SU-DHL-6 (cell line): ENCODE data around the gene CBS.
"Not testable (repeated sequence)": the region's sequence is repeated elsewhere in the genome, so short reads cannot be mapped to it uniquely, and the experiment has no call there.

ENCODE experiments used
- H2AFZ ChIP-seq: fragments of 200-600 bp; sonication (generic); 2 replicates; pipeline ENCODE4 v1.6.1; 2014; ENCODE audit warnings: low read depth, mild to moderate bottlenecking, moderate library complexity, mixed read lengths, antibody characterized with exemption, low read length; ENCODE audit not compliant: severe bottlenecking
- H3F3A ChIP-seq: fragments of 200-600 bp; shearing (Covaris generic); 2 replicates; pipeline ENCODE4 v1.6.0; 2016; ENCODE audit warnings: antibody characterized with exemption, mild to moderate bottlenecking; ENCODE audit not compliant: insufficient read depth
- H3K27ac ChIP-seq: fragments of 200-600 bp; sonication (generic); 2 replicates; pipeline ENCODE4 v1.5.1; 2016; ENCODE audit warnings: low read depth, mild to moderate bottlenecking, low read length, moderate library complexity, mixed read lengths
- H3K27me3 ChIP-seq: fragments of 200-600 bp; sonication (generic), shearing (Covaris generic); 2 replicates; pipeline ENCODE4 v1.6.0; 2014; ENCODE audit warnings: mild to moderate bottlenecking, low read length
- H3K36me3 ChIP-seq: fragments of 200-600 bp; sonication (generic); 2 replicates; pipeline ENCODE4 v1.6.1; 2014; ENCODE audit warnings: mild to moderate bottlenecking, low read length, mixed read lengths
- H3K4me2 ChIP-seq: fragments of 300-600, 200-600 bp; shearing (Covaris generic), sonication (generic); 2 replicates; pipeline ENCODE4 v1.6.0; 2014; ENCODE audit warnings: low read length, low read depth, mild to moderate bottlenecking; ENCODE audit not compliant: poor library complexity, severe bottlenecking
- H3K4me3 ChIP-seq: fragments of 200-600 bp; sonication (generic); 2 replicates; pipeline ENCODE4 v1.5.1; 2014; ENCODE audit warnings: antibody characterized with exemption, low read length, mild to moderate bottlenecking, mixed read lengths; ENCODE audit not compliant: insufficient read depth, poor library complexity, severe bottlenecking
- H3K79me2 ChIP-seq: fragments of 200-600 bp; sonication (generic); 2 replicates; pipeline ENCODE4 v1.6.1; 2014; ENCODE audit warnings: mild to moderate bottlenecking, low read length, moderate library complexity; ENCODE audit not compliant: insufficient read depth
- H3K9ac ChIP-seq: fragments of 200-600 bp; sonication (generic); 2 replicates; pipeline ENCODE4 v1.7.0; 2014; ENCODE audit warnings: mild to moderate bottlenecking, low read length
- H3K9me2 ChIP-seq: fragments of 200-600 bp; sonication (generic); replicated peaks from 2 replicates; pipeline ENCODE4 v1.6.1; 2014; ENCODE audit warnings: low read length; ENCODE audit not compliant: insufficient read depth
- H3K9me3 ChIP-seq: fragments of 200-600 bp; sonication (generic); 2 replicates; pipeline ENCODE4 v1.6.1; 2014; ENCODE audit warnings: low read length, mixed read lengths; ENCODE audit not compliant: insufficient read depth
- H4K20me1 ChIP-seq: fragments of 200-600 bp; sonication (generic); 2 replicates; pipeline ENCODE4 v1.6.1; 2014; ENCODE audit warnings: low read depth, mild to moderate bottlenecking, antibody characterized with exemption, low read length, moderate library complexity, mixed read lengths

Gene CBS

DNA sequence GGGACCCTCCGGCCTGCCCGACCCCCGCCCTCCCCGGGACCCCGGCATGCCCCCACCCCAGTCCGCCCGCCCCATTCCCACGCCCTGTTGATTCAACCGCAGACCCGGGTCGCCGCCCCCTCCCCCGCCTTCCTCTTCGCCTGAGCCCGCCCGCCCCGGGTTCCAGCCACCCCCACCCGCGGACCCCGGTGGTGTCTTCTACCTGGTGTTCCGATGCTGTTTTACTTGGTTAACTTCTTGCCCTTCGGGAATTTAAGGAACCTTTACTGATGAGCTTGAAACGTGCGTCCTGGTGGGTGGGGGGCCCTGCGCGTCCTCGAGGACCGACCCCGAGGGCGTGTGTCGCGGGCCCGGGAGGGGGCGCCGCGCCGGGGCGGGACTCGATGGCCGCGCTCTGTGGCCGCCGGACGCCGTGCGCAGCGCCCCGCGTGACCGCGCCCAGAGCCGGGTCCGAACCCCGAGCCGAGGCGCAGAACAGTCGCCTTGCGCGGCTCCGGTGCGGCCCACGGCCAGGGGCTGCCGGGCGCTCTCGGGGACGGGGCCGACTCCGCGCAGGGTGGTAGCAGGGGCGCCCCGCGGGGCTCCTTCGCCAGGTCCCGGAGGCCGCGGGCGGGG, 495 bp upstream of the CBS start:
- not testable (repeated sequence) for H3K4me2 ChIP-seq, H3K36me3 ChIP-seq, H3K79me2 ChIP-seq, H3K9me2 ChIP-seq, H4K20me1 ChIP-seq, H3K27ac ChIP-seq, H3K9ac ChIP-seq, H2AFZ ChIP-seq, H3K9me3 ChIP-seq, H3K4me3 ChIP-seq, H3F3A ChIP-seq, H3K27me3 ChIP-seq

DNA sequence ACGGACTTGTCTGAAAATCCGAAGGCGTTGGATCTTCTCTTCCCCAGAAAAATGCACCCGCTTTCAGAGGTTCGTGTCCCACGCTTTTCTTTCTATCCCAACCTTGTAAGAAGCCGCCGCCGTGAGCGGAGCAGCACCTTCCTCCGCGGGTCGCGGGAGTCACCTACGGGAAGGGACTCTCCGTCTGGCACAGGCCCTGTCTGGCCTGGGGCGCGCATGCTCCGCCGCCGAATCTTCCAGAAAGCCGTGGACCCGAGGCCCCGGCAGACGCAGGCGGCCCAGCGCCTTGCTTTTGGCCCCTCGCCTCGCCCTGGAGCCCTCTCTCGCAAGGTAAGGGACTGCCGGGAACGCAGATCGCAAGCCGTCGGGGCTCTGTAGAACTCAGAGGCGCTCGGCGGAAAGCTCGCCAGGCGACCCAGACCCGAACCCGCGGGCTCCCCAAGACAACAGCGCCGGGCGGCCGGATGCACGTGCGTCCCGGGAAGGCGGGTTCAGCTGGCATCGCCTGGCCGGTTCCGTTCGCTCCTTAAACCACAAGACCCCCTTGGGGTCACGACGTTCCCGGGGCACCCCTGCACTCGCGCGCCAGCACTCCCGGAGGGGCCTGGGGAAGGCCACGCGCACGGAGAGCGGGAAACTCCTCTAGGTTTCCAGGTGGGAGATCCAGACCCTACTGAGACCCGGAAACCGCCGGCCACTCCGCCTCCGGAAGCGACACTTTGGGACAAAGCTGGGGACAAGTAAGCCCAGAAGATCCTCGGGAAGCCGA, 1.1 kb downstream of the CBS start:
- H3K9me3 ChIP-seq, H3K27ac ChIP-seq, H3K27me3 ChIP-seq: not testable (repeated sequence)

DNA sequence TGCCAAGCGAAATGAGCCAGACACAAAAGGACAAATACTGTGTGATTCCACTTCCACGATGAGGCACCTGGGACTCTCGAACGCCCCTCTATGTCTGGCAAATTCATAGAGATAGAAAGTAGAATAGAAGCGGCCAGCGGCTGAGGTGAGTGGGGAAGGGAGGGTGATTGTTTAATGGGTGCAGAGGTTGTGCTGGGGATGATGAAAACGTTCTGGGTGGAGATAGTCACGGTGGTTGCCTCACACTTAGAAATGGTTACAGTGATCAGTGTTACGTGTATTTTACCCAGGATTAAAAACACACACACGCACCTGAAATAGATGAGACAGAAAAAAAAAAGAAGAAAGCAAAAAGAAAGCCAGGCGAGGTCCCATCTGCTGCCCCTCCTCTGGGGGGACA, 2.9 kb downstream of the CBS start:
- H3F3A ChIP-seq, H3K27me3 ChIP-seq, H3K9ac ChIP-seq, H3K4me3 ChIP-seq, H3K9me2 ChIP-seq, H3K79me2 ChIP-seq, H3K4me2 ChIP-seq, H3K36me3 ChIP-seq, H3K27ac ChIP-seq, H3K9me3 ChIP-seq, H2AFZ ChIP-seq, H4K20me1 ChIP-seq: not testable (repeated sequence)

More for the DNA sequence above, 1.1 kb downstream of the CBS start:
- not testable (repeated sequence) for H3K4me2 ChIP-seq, H3K79me2 ChIP-seq, H3K4me3 ChIP-seq, H3K9ac ChIP-seq, H3F3A ChIP-seq, H3K36me3 ChIP-seq, H3K9me2 ChIP-seq, H2AFZ ChIP-seq, H4K20me1 ChIP-seq

DNA sequence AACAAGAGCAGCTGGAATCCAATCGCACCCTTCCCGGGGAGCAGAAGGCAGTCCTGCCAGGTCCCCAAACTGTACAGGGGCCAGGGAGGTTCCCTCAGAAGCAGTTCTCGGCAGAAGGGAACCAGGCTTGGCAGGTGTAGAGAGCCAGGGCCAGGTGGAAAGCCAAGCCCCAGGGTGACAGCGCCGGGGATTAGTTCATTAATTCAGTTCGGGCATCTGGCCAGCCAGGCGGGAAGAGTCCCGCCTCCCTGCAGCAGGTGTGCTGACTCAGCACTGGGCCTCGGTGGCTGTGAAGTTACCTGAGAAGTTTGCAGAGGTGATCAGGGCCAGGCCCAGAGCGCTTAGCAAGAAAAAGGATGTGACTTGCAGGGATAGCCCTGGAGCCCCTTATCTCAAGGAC, 6.0 kb downstream of the CBS start:
- not testable (repeated sequence) for H3K4me3 ChIP-seq, H4K20me1 ChIP-seq, H3F3A ChIP-seq

DNA sequence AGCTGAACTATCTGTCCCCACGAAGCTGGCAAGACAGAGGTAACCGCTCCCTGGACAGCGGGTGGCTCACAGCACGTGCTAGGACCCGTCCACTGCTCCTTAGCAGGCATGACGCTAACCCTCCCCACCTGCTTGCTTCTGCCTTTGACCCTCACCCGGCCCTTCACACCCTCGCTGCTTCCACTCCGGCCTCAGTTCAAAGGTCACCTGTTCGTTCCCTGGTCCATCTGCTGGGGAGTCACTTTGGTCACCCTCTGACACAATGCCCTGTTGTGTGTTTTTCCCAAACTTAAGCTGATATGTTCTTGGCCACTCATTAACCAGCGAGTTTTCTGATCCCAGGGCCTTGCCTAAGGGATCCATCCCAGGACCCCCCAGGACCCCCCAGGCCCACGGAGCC, 7.6 kb downstream of the CBS start:
- H4K20me1 ChIP-seq, H3K9ac ChIP-seq, H2AFZ ChIP-seq, H3K36me3 ChIP-seq, H3K79me2 ChIP-seq, H3F3A ChIP-seq, H3K4me2 ChIP-seq, H3K27ac ChIP-seq, H3K4me3 ChIP-seq, H3K9me3 ChIP-seq, H3K27me3 ChIP-seq, H3K9me2 ChIP-seq: not testable (repeated sequence)

More for the DNA sequence above, 6.0 kb downstream of the CBS start:
- H2AFZ ChIP-seq, H3K27ac ChIP-seq, H3K9me2 ChIP-seq, H3K4me2 ChIP-seq, H3K36me3 ChIP-seq, H3K9ac ChIP-seq, H3K9me3 ChIP-seq, H3K79me2 ChIP-seq, H3K27me3 ChIP-seq: not testable (repeated sequence)

DNA sequence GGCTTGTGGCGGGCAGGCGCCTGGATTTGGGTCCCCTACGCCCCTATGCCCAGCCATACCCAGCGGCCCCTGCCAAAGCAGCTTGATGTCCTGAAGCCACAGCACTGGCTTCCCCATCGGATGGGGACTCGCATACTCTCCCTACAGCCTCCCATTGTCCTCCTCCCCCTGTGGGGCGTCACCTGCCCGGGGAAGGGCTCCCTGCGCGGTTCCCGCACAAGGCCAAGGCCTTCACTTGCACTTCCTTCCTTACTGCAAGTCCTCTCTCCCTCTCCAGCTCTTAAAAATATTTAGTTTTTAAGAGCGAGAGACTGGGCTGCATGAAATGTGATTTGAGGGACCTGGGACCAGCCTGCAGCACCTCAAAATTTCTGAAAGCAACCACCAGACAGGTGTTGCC, 8.9 kb downstream of the CBS start:
- not testable (repeated sequence) for H3K9ac ChIP-seq, H4K20me1 ChIP-seq, H3K27me3 ChIP-seq

DNA sequence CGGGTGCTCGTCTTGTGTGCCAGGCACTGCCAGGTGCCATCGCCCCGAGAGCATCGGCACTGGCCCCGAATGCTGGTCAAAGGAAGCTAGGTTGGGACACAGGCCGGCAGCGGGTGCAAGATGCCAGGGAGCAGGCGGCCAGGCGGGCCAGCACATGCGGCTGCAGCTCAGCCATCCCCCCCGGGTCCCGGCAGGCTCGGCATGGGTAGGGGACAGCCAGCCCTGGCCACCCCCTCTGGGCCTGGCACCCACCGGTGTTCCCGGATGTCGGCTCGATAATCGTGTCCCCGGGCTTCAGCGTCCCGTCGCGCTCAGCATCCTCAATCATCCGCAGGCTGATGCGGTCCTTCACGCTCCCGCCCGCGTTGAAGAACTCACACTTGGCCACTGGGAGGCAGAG, 9.6 kb downstream of the CBS start:
- H3K27me3 ChIP-seq, H3K4me2 ChIP-seq, H3K9me3 ChIP-seq, H3K4me3 ChIP-seq, H3K36me3 ChIP-seq, H3F3A ChIP-seq, H4K20me1 ChIP-seq, H2AFZ ChIP-seq, H3K9me2 ChIP-seq, H3K27ac ChIP-seq, H3K79me2 ChIP-seq, H3K9ac ChIP-seq: not testable (repeated sequence)

More for the DNA sequence above, 8.9 kb downstream of the CBS start:
- not testable (repeated sequence) for H3K4me3 ChIP-seq, H3K9me3 ChIP-seq, H2AFZ ChIP-seq, H3F3A ChIP-seq, H3K79me2 ChIP-seq, H3K4me2 ChIP-seq, H3K27ac ChIP-seq, H3K36me3 ChIP-seq, H3K9me2 ChIP-seq

DNA sequence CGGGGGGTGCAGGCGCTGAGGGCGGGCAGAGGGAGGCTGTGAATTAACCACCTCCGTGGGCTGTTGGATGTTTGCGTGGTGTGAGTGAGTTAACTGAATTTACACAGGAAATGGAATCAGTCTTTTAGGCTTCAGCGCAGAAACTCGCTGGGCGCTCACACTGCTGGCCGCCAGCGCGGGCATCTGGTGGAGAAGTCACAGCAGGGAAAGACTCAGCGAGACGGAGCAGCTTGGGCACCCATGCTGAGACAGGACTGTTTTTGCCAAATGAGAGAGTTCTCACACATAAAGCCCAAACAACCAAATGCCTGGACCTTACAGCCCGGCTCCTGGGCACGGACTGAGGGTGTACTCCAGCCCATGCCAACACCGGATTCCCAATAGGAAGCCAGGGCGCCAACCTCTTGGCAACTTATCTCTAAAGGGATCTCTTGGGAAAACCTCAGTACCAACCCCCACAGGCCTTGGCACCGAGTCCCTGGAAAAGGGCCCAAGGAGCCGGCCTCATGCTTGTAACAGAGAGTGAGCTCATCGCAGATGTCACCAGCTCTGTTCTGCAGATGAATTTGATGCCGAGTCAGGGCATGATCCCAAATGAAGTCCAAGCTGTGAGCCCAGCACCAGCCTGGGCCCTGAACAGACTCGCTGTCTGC, 11.2 kb downstream of the CBS start:
- not testable (repeated sequence) for H3K4me2 ChIP-seq, H4K20me1 ChIP-seq, H3K79me2 ChIP-seq, H3K27ac ChIP-seq, H3F3A ChIP-seq, H3K9ac ChIP-seq, H3K36me3 ChIP-seq, H3K9me2 ChIP-seq, H3K27me3 ChIP-seq, H2AFZ ChIP-seq, H3K4me3 ChIP-seq, H3K9me3 ChIP-seq
